Aorta (tissue), 5 donors: ENCODE data around the gene PBLD. TPM values are rescaled to one million over a fixed set of nuclear protein-coding genes. Genes with fewer than 3 reads are reported as not detected.
"Not testable (repeated sequence)": the region's sequence is repeated elsewhere in the genome, so short reads cannot be mapped to it uniquely, and the experiment has no call there.

ENCODE experiments used
- ATAC-seq: fragments of 200-7000 bp; cut with Tn5 transposase; one replicate; pipeline ENCODE4 v1.9.1; 2022; ENCODE audit warnings: moderate library complexity; ENCODE audit not compliant: low FRiP score
- DNase-seq, 2 donors: peaks; one replicate each; pipeline ENCODE4 v3.0.0-alpha.2; 2020
- H3K27ac ChIP-seq, 2 donors: one replicate each; pipeline ENCODE4 v1.5.1; 2013; ENCODE audit warnings: low read length in 2 of 2, mild to moderate bottlenecking in 2 of 2, moderate library complexity in 2 of 2, control low read depth in 1 of 2, inconsistent platforms in 1 of 2, low read depth in 1 of 2
- H3K27me3 ChIP-seq, 2 donors: one replicate each; pipeline ENCODE4 v1.6.1; 2013; ENCODE audit warnings: control low read depth in 1 of 2, low read length in 1 of 2, mild to moderate bottlenecking in 1 of 2, moderate library complexity in 1 of 2; ENCODE audit not compliant: insufficient read depth in 2 of 2, control insufficient read depth in 1 of 2
- H3K36me3 ChIP-seq, 2 donors: one replicate each; pipeline ENCODE4 v1.6.1; 2013; ENCODE audit warnings: control low read depth in 1 of 2, low read length in 1 of 2, mild to moderate bottlenecking in 1 of 2; ENCODE audit not compliant: insufficient read depth in 2 of 2, control insufficient read depth in 1 of 2
- H3K4me1 ChIP-seq, 2 donors: one replicate each; pipeline ENCODE4 v1.6.1; 2013; ENCODE audit warnings: low read length in 2 of 2, control low read depth in 1 of 2, mild to moderate bottlenecking in 1 of 2, moderate library complexity in 1 of 2; ENCODE audit not compliant: insufficient read depth in 2 of 2, control insufficient read depth in 1 of 2
- H3K4me3 ChIP-seq, 2 donors: one replicate each; pipeline ENCODE4 v1.5.1; 2013; ENCODE audit warnings: low read length in 2 of 2, control low read depth in 1 of 2, mild to moderate bottlenecking in 1 of 2
- H3K9me3 ChIP-seq: one replicate; pipeline ENCODE4 v1.6.1; 2013; ENCODE audit warnings: mild to moderate bottlenecking, low read length; ENCODE audit not compliant: control insufficient read depth
- WGBS, 2 donors: extraction: QIAGEN DNeasy Blood & Tissue Kit; methylation state at CpG; one replicate each; pipeline ENCODE4 v1.1.7; 2013; 5-methylcytosine and 5-hydroxymethylcytosine counted together
- intact Hi-C, 2 donors: fragments of 100-400 bp; cut with DNase I; formaldehyde crosslinking; loops; one replicate each; pipeline versions ENCODE4 v1.14.2 to v1.15.0; 2022
- polyA plus RNA-seq, 2 donors: library from polyadenylated mRNA; stranded (reverse); fragments of 200-250 nt; gene quantifications; one replicate each; pipeline ENCODE4 v1.2.3, GENCODE V29; 2013
- total RNA-seq, 2 donors: library from RNA; stranded (reverse); fragmentation: NEBNext Ultra II Directional; extraction: Animal tissue kit (Norgen Biotek cat#: 25700); gene quantifications; one replicate each; pipeline ENCODE4 v1.2.1, GENCODE V29; 2021
- donor health status: healthy with polysubstance abuse.
- donor health status: Bipolar disorder and iron deficiency.
- donor health status: DM: no; HTN: no; CAD: no.
- donor health status: DM: no; HTN: no; CAD: no.
- donor health status: DM: yes; HTN: yes; CAD: no.

PBLD gene
- total and polyA plus RNA-seq, 4 donors = 5.8 to 36.8 (median 7.2) TPM

DNA sequence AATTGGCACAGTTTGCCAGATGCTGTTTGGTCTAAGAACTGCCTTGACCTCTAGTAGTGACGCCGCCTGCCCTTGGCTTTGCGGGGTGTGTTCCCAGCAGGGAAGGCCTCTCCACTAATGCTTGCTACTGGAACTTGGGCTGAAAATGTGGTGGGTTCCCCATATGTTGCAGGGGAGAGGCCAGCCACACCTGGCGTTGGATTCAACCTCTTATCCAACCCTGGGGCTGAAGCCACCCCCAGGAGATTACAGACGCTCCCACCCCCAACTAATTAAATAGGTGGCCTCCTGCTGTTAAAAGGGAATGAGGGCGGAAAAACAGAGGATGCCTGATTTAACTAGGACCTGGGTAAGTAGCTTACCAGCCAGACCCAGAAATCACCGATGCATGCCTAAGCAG is 81.6 kb downstream of the PBLD start:
- H3K27ac ChIP-seq = no peak overlapping the region
- 60 to 80% methylated on average over 7 of the region's 7 CpGs for WGBS, 2 donors
- intact Hi-C loops = no loop called here
- no peak overlapping the region for H3K4me3 ChIP-seq
- no peak for ATAC-seq
- no peaks in the 10 kb centered on the region for H3K36me3 ChIP-seq
- DNase-seq = no peak
- H3K4me1 ChIP-seq = no peaks in the 10 kb centered on the region
- H3K9me3 ChIP-seq = no peaks in the 10 kb centered on the region
- no peaks in the 10 kb centered on the region for H3K27me3 ChIP-seq

DNA sequence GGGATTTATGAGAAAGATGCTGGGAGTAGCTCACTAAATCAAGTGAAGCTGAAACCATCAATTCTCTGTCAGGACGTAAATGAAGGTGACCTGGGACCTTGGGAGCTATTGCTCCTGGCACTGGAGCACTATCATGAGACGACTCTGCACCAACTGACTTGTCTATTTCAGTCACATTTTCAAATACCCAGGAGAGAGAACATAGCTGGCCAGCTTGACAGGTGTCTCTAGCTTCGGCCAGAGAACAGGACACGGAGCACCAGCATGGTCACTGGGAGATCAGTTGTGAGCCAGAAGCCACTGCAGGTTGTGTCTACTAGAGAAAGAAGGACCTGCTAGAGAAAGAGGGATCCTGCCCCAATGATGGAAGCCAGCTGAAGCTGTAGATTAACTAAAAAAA is 83.4 kb downstream of the PBLD start:
- DNase-seq = no peak
- no peak overlapping the region for H3K4me3 ChIP-seq
- no peak for ATAC-seq
- no peaks in the 10 kb centered on the region for H3K9me3 ChIP-seq
- no peak overlapping the region for H3K27ac ChIP-seq
- intact Hi-C loops = no loop called here
- no peaks in the 10 kb centered on the region for H3K27me3 ChIP-seq
- no peaks in the 10 kb centered on the region for H3K36me3 ChIP-seq
- WGBS, 2 donors = 80 to 90% methylated on average over 4 of the region's 4 CpGs
- no peaks in the 10 kb centered on the region for H3K4me1 ChIP-seq

DNA sequence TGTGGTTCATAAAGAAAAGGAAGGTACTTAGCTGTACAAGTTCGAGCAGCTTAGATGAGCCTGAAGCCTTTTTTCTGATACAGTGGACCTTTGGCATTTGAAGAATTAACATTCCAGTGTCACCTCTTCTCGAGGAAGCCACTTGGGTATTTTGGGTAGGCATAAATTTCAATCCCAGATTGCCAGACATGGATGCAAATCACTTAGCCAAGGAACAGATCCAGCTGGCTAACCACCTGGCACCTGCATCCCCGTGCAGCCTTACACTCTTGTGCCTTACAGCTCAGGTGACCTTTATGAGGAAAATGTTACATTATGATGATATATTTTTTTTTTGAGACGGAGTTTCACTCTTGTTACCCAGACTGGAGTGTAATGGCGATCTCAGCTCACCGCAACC is 84.8 kb downstream of the PBLD start:
- no peaks in the 10 kb centered on the region for H3K9me3 ChIP-seq
- DNase-seq (no peak), ATAC-seq (no peak)
- intact Hi-C loops = no loop called here
- H3K4me3 ChIP-seq = no peak overlapping the region
- no peak overlapping the region for H3K27ac ChIP-seq
- H3K4me1 ChIP-seq = no peaks in the 10 kb centered on the region
- H3K27me3 ChIP-seq = no peaks in the 10 kb centered on the region
- 74 to 76% methylated on average over 6 of the region's 6 CpGs for WGBS, 2 donors
- H3K36me3 ChIP-seq = no peaks in the 10 kb centered on the region

DNA sequence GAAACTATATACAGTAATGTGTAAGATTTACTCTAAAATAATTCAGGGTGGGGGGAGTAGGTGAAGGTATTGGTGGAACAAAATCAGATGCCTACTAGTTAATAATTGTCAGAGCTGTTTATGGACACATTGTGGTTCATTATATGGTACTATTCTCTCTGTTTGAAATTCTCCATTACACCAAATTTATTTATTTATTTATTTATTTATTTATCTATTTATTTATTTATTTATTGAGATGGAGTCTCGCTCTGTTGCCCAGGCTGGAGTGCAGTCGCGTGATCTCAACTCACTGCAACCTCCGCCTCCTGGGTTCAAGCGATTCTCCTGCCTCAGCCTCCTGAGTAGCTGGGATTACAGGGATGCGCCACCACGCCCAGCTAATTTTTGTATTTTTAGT is 86.3 kb downstream of the PBLD start:
- ATAC-seq, DNase-seq, H3K9me3 ChIP-seq, H3K36me3 ChIP-seq, H3K4me3 ChIP-seq, H3K27ac ChIP-seq, intact Hi-C loops, H3K4me1 ChIP-seq, H3K27me3 ChIP-seq: not testable (repeated sequence)
- WGBS, 2 donors = 89 to 97% methylated on average over 7 of the region's 7 CpGs

DNA sequence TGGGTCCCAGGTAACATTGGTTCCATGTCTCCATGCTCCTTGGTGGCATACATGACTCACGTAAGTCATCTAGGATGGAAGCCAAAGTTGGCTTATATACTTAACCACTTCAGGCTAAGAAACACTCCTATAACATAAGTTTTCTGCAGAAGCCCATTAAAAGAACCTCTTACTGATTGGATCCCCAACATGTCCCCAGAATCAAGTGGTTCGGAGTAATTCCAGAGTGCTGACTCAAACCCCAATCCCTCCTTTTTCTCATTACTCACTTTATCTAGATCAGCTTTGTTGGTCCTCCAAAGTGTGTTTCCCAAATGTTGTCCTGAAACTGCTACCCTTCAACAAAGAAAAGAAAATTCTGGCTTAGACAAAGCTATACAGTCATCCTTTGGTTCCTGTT is 90.7 kb downstream of the PBLD start:
- Histone ChIP-seq H3K4me1 (no peaks in the 10 kb centered on the region), H3K36me3 (no peaks in the 10 kb centered on the region), H3K27me3 (no peaks in the 10 kb centered on the region), H3K27ac (no peak overlapping the region), H3K9me3 (no peaks in the 10 kb centered on the region), H3K4me3 (no peak overlapping the region)
- intact Hi-C loops = no loop called here
- ATAC-seq = no peak
- DNase-seq = no peak
- 81 to 85% methylated on average over 2 of the region's 2 CpGs for WGBS, 2 donors

DNA sequence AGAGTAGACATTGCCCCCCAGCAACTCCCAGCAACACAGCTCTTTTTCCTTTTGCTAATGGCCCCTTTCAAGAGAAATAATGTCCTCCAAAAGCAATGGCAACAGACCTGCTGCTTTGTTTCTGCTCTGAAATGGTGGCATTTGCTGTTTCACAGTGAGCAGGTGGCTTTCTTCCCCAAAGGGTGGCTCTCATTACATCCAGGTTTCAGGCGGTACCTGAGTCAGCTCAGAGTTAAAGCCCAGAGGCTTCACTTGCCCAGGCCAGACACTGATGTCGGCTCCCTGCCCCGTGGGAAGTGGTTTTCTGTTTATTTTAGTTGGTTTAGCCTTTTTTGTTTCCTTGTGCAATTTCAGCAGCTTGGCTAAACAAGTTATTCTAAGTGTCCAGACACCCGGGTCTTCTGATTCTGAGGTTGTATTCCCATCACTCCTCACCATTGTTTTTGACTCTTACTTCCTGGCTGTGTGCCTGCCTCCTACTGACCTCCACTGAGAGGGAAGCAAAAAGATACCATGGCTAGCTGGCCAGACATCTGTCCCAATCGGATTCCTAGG is 93.1 kb downstream of the PBLD start:
- Histone ChIP-seq H3K4me1 (no peaks in the 10 kb centered on the region), H3K27me3 (no peaks in the 10 kb centered on the region), H3K9me3 (no peaks in the 10 kb centered on the region), H3K4me3 (no peak overlapping the region), H3K36me3 (no peaks in the 10 kb centered on the region), H3K27ac (no peak overlapping the region)
- intact Hi-C loops = no loop called here
- 61 to 64% methylated on average over 5 of the region's 5 CpGs for WGBS, 2 donors
- DNase-seq (no peak), ATAC-seq (no peak)

DNA sequence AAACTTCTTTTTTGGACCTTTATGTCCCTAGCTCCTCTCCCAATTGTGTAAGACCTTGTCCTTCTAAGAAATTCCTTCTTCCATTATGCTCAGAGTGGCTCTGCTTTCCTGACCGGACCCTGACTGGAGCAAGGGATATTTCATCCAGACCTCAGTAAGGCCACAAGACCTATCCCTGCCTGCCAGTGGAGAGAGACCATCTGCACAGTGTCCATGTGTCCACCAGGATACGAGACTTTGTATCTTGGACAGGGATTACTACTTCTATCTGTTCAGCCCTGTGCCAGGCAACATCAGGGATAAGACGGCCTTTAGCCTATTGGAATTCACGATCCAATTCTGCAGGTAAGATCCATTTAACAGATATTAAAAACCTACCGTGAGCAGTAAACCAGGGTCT is 93.7 kb downstream of the PBLD start:
- no peaks in the 10 kb centered on the region for H3K36me3 ChIP-seq
- no peak for DNase-seq
- intact Hi-C loops = no loop called here
- H3K4me3 ChIP-seq = no peak overlapping the region
- no peak for ATAC-seq
- no peaks in the 10 kb centered on the region for H3K4me1 ChIP-seq
- H3K27ac ChIP-seq = no peak overlapping the region
- H3K9me3 ChIP-seq = no peaks in the 10 kb centered on the region
- no peaks in the 10 kb centered on the region for H3K27me3 ChIP-seq
- WGBS, 2 donors = 93% methylated on average over 5 of the region's 5 CpGs

DNA sequence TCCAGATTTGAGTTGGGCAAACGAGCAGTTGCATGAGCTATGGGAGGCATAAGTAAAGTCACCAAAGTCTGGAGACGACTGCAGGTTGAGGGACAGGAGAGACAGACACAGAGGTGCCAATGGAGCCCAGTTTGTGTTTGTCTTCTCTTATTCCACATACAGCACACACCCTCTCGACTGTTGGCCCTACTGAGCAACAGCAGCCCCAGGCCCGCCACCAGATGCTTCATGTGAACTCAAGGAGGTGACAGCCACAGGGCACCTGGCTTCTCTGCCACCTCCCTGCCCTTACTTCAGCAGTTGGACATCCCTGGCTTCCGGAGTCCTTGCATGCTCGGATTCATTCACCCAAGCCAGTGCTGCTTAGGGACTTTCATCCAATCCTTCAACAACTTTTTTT is 94.4 kb downstream of the PBLD start:
- ATAC-seq = no peak
- Histone ChIP-seq H3K27me3 (no peaks in the 10 kb centered on the region), H3K4me3 (no peak overlapping the region), H3K36me3 (no peaks in the 10 kb centered on the region), H3K4me1 (no peaks in the 10 kb centered on the region), H3K9me3 (no peaks in the 10 kb centered on the region), H3K27ac (no peak overlapping the region)
- no peak for DNase-seq
- WGBS, 2 donors = 79 to 86% methylated on average over 6 of the region's 6 CpGs
- intact Hi-C loops = no loop called here

DNA sequence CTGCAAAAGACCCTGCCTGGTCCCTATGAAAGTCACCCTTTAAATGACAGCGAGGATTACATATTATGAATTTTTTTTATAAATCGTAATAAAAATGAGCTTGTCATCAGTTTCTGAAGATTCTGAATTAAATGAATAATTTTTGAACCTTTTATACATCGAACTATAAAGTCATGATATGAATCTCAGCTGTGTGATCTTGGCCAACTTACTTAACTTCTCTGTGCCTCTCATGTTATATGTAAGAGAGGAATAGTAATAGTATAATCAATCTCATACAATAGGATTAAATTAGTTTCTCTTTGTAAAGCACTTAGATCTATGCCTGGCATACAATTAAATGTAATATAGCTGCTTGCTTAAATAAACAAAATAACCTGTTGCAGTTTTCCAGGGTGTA is 95.6 kb downstream of the PBLD start:
- Histone ChIP-seq H3K4me1 (peaks cover 0 to under 1% of the 10 kb centered on the region in 2 donors), H3K36me3 (no peaks in the 10 kb centered on the region), H3K27me3 (no peaks in the 10 kb centered on the region), H3K9me3 (no peaks in the 10 kb centered on the region), H3K4me3 (no peak overlapping the region), H3K27ac (no peak overlapping the region)
- ATAC-seq (no peak), DNase-seq (no peak)
- intact Hi-C loops = no loop called here
- WGBS, 2 donors = 91 to 94% methylated on average over 3 of the region's 3 CpGs
